Measurements from ENCODE around the gene PSMD2.
A peak's percentile ranks its signal among the peaks of the same experiment; 100 is the strongest.

The PSMD2 gene

DNA sequence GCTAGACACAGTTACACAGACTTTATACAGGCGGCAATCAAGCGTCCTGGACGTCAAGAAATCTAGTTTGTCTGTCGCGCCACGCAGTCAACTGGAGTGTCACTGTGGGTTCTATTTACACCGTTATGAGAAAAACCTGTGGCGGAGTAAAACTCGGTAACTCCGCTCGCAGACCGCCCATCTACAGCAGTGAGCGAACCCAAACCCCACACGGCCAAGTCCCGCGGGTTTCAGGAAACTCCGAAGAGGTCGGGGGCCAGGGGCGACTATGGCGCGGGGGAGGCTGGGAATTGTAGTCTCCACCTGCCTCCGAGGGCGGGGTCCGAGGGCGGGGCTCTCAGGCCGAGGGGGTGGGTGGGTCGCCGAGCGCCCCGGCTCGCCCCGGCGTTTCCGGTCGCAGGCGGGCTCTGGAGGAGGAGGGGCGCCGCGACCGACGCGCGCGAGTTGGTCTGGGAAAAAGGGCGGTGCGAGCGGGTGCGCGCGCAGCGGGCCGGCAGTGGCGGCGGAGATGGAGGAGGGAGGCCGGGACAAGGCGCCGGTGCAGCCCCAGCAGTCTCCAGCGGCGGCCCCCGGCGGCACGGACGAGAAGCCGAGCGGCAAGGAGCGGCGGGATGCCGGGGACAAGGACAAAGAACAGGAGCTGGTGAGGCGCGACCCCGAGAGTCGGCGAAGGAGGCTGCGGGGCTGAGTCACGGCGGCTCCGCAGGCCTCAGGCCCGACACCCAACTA, at the start of gene PSMD2:
Gene PSMD2, plus strand, starts transcription at position 483 of the 729 bp plus-strand sequence. Its CDS starts 26 bp downstream, at position 509.
- Histone ChIP-seq H3K4me1 (ENCODE audit: insufficient read depth, low read length) (peaks cover 12% of the 10 kb centered on the region), H3K9me3 (ENCODE audit: low read length) (no peaks in the 10 kb centered on the region), H2AFZ (ENCODE audit: low read depth, low read length) (peak within 1 kb of the TSS; percentile 99), H3K27me3 (ENCODE audit: insufficient read depth, low read length) (peaks cover 7% of the 10 kb centered on the region), H3K36me3 (ENCODE audit: insufficient read depth, low read length) (peaks cover 36% of the 10 kb centered on the region), H3K4me3 (ENCODE audit: low read length) (peak within 1 kb of the TSS; percentile 93)

DNA sequence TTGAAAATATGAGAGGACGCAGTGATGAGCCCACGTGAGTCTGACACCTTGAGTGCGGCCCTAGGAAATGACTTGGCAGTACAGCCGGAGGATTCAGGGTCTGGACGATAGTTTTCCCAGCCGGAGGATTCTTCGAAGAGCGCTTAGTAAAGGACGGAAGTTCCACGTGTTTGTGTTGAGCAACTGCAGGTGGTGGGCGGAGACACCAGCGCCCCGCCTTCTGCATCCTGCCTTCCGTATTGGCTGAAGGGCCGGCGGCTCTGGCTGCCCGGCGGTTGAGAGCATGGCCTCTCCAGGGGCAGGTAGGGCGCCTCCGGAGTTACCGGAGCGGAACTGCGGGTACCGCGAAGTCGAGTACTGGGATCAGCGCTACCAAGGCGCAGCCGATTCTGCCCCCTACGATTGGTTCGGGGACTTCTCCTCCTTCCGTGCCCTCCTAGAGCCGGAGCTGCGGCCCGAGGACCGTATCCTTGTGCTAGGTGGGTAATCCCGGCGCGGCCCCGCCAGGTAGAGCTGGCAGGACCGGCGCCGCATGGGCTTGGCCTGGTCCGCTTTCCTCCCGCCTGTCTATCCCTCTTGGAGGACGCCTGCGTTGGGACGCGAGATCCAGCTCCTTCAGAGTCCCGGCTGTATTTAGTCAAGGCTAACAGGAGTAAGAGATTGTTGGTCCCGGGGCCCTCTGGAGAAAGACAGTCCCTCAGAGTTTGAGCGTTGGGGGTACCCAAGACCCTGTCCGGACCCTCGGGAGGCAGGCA, 49.5 kb upstream of the PSMD2 start, which contains the start of gene EEF1AKMT4:
Gene EEF1AKMT4, plus strand, starts transcription at position 261 of the 755 bp plus-strand sequence. Its CDS starts 23 bp downstream, at position 284.
- Histone ChIP-seq H2AFZ (ENCODE audit: low read depth, low read length) (peak within 1 kb of the TSS; percentile 99), H3K9me3 (ENCODE audit: low read length) (no peaks in the 10 kb centered on the region), H3K27me3 (ENCODE audit: insufficient read depth, low read length) (no peaks in the 10 kb centered on the region), H3K4me1 (ENCODE audit: insufficient read depth, low read length) (peaks cover 7% of the 10 kb centered on the region), H3K36me3 (ENCODE audit: insufficient read depth, low read length) (peaks cover 11% of the 10 kb centered on the region), H3K4me3 (ENCODE audit: low read length) (peak within 1 kb of the TSS; percentile 82)

DNA sequence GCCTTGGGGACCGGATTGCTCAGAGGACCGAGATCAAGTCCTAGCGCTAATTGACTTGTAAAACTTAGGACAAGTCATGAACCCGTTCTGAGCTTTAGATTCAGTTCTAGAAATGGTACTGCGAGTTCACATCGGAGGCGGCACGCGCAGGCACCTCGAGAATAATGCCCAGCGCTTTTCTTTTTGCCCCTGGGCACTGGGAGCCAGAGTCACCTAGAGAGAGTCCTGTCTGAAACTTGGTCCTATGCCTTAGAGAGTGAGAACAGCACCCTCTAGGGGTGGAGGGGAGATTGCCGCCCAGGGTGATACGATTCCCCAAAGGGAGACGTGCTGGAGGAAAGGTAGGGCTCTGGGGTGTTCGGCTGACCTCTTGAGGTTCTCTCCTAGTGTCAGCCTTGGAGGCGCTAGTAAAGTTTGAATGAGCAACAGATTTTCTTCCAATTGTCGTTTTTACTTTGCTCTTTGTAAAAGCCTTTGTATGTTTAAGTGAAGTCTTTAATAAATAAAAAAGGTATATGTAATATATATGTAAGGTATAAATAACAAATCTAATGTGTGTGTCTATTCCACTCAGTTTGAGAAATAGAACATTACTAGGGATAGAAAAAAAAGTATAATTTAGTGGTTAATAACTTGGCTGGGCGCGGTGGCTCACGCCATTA, 48.7 kb upstream of the PSMD2 start:
- Histone ChIP-seq H3K36me3 (ENCODE audit: insufficient read depth, low read length) (peaks cover 6% of the 10 kb centered on the region), H3K4me3 (ENCODE audit: low read length) (peak overlapping the region; percentile 82), H2AFZ (ENCODE audit: low read depth, low read length) (peak overlapping the region; percentile 99), H3K27me3 (ENCODE audit: insufficient read depth, low read length) (no peaks in the 10 kb centered on the region), H3K9me3 (ENCODE audit: low read length) (no peaks in the 10 kb centered on the region), H3K4me1 (ENCODE audit: insufficient read depth, low read length) (peaks cover 7% of the 10 kb centered on the region)

DNA sequence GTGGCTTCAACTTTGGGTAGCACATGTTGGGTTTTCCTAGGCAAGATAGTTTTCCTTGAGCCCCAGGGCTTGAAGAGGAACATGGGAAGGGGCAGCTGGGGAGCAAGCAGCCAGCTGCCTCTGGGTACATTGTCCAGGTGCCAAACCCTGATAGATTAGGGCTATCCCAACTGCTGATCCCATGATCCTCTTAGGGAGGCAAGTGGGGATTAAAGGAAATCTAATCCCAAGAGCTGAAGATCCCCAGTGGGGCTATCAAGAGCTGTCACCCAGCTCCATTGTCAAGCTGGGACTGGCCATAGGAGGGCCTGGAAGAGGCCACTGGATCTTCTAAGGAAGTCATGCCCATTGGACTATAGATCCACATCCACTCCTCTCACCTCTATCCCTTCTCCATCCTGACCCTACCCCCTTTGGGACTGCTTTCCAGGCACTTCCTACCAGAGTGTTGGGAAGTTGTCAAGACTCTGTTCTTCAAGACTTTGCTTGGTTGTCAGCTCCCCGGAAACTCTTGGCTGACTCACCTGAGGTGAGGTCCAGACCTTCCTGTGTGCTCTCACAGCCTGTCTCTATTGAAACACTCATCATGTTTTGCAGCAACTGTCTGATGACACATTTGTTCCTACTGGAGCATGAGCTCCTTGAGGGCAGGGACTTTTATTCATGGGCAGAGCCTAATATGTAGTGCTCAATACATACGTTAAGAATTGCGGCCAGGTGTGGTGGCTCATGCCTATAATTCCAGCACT, 43.6 kb upstream of the PSMD2 start:
- Histone ChIP-seq H3K9me3 (ENCODE audit: low read length) (no peaks in the 10 kb centered on the region), H3K27me3 (ENCODE audit: insufficient read depth, low read length) (no peaks in the 10 kb centered on the region), H3K36me3 (ENCODE audit: insufficient read depth, low read length) (no peaks in the 10 kb centered on the region), H2AFZ (ENCODE audit: low read depth, low read length) (no peak overlapping the region), H3K4me1 (ENCODE audit: insufficient read depth, low read length) (no peaks in the 10 kb centered on the region), H3K4me3 (ENCODE audit: low read length) (no peak overlapping the region)

DNA sequence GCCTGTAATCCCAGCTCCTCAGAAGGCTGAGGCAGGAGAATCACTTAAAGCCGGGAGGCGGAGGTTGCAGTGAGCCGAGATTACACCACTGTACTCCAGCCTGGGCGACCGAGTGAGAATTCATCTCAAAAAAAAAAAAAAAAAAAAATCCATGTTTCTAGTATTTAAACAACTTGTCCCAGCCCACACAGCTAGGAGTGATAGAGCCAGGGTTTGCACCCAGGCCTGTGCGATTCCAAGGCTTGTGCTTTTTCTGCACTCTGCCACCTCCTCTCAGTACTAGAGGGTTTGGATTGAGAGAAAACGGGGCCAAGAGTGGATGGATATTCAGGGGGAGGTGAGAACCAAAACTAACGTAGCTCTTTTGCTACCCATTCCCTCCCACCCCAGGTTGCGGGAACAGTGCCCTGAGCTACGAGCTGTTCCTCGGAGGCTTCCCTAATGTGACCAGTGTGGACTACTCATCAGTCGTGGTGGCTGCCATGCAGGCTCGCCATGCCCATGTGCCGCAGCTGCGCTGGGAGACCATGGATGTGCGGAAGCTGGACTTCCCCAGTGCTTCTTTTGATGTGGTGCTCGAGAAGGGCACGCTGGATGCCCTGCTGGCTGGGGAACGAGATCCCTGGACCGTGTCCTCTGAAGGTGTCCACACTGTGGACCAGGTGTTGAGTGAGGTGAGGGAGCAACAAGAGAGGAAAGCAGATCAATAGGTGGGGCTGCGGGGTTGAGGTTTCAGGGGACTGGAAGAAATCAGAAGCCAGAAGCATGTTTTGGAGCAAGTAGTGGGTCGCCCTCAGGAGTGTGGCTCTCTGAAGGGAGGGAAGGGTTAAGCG, 41.7 kb upstream of the PSMD2 start:
- Histone ChIP-seq H3K4me3 (ENCODE audit: low read length) (no peak overlapping the region), H3K9me3 (ENCODE audit: low read length) (no peaks in the 10 kb centered on the region), H3K4me1 (ENCODE audit: insufficient read depth, low read length) (peaks cover 6% of the 10 kb centered on the region), H2AFZ (ENCODE audit: low read depth, low read length) (no peak overlapping the region), H3K36me3 (ENCODE audit: insufficient read depth, low read length) (no peaks in the 10 kb centered on the region), H3K27me3 (ENCODE audit: insufficient read depth, low read length) (no peaks in the 10 kb centered on the region)

DNA sequence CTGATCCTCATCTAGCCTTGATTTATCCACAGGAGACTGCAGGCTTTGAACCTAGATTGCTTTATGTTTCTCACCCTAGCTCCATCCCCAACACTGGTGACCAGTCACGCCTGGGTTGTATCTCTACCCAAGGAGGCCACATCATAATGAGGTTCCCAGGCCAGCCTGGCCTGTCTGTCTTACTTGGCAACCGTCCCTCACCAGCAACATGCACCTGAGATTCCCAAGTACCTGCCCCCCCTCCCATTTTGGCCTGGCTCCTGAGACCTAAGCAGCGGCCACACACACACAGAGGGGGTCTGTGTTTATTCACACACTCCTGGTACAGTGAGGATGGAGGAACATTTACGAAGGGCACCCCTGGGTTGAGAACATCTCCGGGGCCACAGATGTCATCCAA, 40.1 kb upstream of the PSMD2 start:
- H3K36me3 ChIP-seq (ENCODE audit: insufficient read depth, low read length), result no peaks in the 10 kb centered on the region
- H3K4me3 ChIP-seq (ENCODE audit: low read length), result no peak overlapping the region
- H3K27me3 ChIP-seq (ENCODE audit: insufficient read depth, low read length), result peaks cover 9% of the 10 kb centered on the region
- H3K4me1 ChIP-seq (ENCODE audit: insufficient read depth, low read length), result peaks cover 10% of the 10 kb centered on the region
- no peak overlapping the region for H2AFZ ChIP-seq (ENCODE audit: low read depth, low read length)
- no peaks in the 10 kb centered on the region for H3K9me3 ChIP-seq (ENCODE audit: low read length)

DNA sequence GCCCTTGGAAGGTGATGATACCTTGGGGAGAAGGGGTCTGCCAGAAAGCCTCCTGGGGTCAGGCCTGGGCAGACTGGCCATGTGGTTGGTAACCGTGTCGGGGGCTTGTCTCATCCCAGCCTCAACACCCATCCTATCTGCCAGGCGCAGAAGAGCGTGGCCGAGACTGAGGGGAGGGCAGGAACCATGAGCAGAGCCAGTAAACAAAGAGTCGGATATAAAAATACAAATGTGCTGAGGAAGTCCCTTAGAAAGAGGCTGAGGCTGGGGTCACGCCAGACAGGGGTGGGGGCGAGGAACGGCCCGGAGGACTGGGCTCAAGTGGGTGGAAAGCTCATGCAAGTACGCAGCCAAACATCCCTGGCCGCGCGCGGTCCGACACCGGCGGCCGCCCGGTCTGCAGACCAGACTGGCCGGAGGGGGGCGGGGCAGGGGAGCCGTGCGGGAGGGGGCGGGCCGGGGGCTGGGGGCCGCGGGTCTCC, 39.6 kb upstream of the PSMD2 start:
- peak overlapping the region; percentile 26 for H3K4me3 ChIP-seq (ENCODE audit: low read length)
- H3K9me3 ChIP-seq (ENCODE audit: low read length), result no peaks in the 10 kb centered on the region
- peaks cover 10% of the 10 kb centered on the region for H3K4me1 ChIP-seq (ENCODE audit: insufficient read depth, low read length)
- no peaks in the 10 kb centered on the region for H3K36me3 ChIP-seq (ENCODE audit: insufficient read depth, low read length)
- H2AFZ ChIP-seq (ENCODE audit: low read depth, low read length), result no peak overlapping the region
- peaks cover 9% of the 10 kb centered on the region for H3K27me3 ChIP-seq (ENCODE audit: insufficient read depth, low read length)

DNA sequence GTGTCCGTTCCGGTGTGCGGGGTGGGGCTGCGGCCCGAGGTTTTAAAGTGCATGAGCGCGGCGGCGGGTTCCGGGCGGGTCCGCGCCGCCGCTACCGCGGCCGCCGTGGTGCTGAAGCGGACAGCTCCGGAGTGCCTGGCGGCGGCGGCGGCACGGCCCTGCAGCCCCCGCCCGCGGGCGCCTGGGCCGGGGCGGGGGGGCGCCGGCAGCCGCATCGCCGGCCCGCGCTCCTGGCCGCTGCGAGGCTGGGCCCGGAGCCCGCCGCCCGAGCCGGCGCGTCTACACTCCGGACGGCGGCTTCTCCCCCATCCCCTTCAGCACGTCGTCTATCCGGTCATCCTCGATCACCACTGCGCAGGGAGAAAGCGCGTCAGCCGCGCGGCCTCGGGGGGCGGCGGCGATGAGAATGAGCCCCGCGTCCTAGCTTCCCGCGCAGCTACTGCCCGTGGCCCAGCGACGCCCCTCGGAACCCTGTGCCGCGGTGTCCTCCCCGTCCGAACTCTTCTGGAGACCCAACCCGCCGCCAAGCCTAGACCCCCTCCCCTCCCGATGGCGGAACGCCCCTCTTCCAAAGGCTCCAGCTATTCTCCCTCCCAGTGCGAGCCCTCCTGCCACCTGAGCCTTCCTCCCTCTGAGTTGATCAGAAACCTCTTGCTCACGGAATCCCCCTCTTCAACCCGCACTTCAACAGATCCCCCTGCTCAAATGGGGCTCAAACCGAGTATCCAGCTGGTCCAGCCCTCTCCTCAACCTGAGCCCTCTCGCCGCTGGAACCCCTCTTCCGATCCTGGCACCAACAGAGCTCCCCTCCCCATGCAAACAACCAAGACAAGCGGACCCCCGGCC, 38.9 kb upstream of the PSMD2 start:
- Histone ChIP-seq H2AFZ (ENCODE audit: low read depth, low read length) (peak overlapping the region; percentile 87), H3K4me3 (ENCODE audit: low read length) (peak overlapping the region; percentile 47), H3K9me3 (ENCODE audit: low read length) (no peaks in the 10 kb centered on the region), H3K36me3 (ENCODE audit: insufficient read depth, low read length) (no peaks in the 10 kb centered on the region), H3K4me1 (ENCODE audit: insufficient read depth, low read length) (peaks cover 10% of the 10 kb centered on the region), H3K27me3 (ENCODE audit: insufficient read depth, low read length) (peaks cover 9% of the 10 kb centered on the region)

DNA sequence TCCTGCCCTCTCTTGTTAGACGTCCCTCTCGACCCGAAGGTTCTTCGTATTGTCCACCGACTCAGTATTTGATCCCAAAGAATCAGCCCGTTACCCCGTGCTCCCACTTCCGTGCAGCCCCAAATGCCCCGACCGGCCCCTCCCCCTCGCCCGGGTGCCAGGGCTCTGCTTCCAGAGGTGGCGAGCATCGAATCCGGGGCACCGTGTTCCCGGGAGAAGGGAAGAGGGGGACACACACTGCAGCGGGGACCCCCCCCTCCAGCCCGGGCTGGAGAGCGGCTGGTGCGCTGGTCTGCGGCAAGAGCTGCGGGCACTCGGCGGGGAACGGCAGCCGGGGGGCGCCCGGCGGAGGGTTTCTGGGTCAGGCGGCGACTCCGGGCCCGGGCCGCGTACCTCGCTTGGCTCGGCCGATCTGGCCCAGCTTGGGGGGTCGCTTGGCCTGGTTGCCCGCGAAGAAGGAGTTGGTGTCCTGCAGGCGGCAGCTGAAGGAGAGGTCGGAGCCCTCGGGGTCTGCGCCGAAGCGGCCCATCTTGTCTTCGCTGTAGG, 38.2 kb upstream of the PSMD2 start:
- H3K9me3 ChIP-seq (ENCODE audit: low read length), result no peaks in the 10 kb centered on the region
- H2AFZ ChIP-seq (ENCODE audit: low read depth, low read length), result peak overlapping the region; percentile 87
- no peaks in the 10 kb centered on the region for H3K36me3 ChIP-seq (ENCODE audit: insufficient read depth, low read length)
- H3K4me1 ChIP-seq (ENCODE audit: insufficient read depth, low read length), result peaks cover 10% of the 10 kb centered on the region
- H3K27me3 ChIP-seq (ENCODE audit: insufficient read depth, low read length), result peaks cover 9% of the 10 kb centered on the region
- H3K4me3 ChIP-seq (ENCODE audit: low read length), result peak overlapping the region; percentile 47

DNA sequence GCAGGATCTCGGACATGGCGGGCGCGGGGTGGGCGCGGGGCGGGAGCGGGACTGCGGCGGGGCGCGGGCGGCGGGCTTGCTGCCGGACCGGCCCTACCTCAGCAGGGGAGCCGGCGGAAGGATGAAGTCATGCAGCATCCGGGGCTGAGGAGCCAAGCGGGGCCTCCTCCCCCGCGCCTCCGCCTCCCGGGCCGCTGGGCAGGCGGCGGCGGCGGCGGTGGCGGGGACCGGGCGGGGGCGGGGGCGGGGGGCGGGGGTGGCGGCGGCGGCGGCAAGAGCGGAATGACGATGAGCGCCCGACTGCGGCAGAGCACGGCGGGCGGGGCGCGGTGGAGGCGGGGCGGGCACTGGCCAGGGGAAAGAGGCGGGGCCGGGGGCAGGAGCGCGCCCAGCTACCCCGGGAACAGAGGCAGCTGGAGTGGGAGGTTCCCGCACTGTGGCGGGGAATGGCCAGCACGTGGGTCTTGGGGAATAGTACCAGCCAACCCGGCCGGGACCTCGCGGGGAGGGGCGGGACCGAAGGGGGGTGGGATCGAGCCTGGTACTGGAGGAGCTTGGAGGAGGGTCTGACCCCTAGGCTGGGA, 37.7 kb upstream of the PSMD2 start, which contains the start of gene CAMK2N2:
Gene CAMK2N2, minus strand, starts transcription at position 284 of the 584 bp plus-strand sequence. Its CDS starts 268 bp downstream, at position 16.
- Histone ChIP-seq H3K36me3 (ENCODE audit: insufficient read depth, low read length) (no peaks in the 10 kb centered on the region), H3K4me3 (ENCODE audit: low read length) (peak within 1 kb of the TSS; percentile 50), H3K27me3 (ENCODE audit: insufficient read depth, low read length) (peaks cover 9% of the 10 kb centered on the region)

More for the DNA sequence above, 37.7 kb upstream of the PSMD2 start, which contains the start of gene CAMK2N2:
- Histone ChIP-seq H3K4me1 (ENCODE audit: insufficient read depth, low read length) (peaks cover 10% of the 10 kb centered on the region), H2AFZ (ENCODE audit: low read depth, low read length) (peak within 1 kb of the TSS; percentile 87), H3K9me3 (ENCODE audit: low read length) (no peaks in the 10 kb centered on the region)

Measured in neuron (in vitro differentiated cells).